ENCODE measurements around the gene ANK3.

Gene ANK3

GRCh38 chr10:60138842-60139241 is 250.8 kb downstream of the ANK3 start:
- no peak for DNase-seq (ENCODE audit: low spot score)

DNA sequence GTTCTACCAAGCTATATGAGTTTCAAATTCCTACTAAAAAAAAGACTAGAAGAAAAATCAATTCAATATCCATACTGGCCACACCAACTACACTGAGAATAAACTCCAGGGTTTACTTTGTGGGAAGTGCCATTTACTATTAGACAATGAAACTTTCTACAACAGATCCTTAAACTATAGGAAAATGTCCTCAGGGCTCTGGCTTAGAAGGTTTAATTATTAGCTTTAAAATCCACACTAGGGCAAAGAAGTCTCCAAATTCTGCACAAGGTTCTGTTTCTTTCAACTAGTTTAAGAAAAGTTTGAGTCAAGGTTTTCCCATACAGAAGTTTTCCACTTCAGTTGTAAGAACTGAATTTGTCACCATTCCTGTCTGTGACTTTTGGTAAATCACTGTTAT is 251.6 kb downstream of the ANK3 start:
- DNase-seq (ENCODE audit: low spot score): no peak

- DNase-seq (ENCODE audit: low spot score): no peak
Measured at GRCh38 chr10:60137292-60137992, 252.2 kb downstream of the ANK3 start.

- no peak for DNase-seq (ENCODE audit: low spot score)
Measured at GRCh38 chr10:60135020-60135419, 254.7 kb downstream of the ANK3 start.

GRCh38 chr10:60134548-60134947 is 255.1 kb downstream of the ANK3 start:
- DNase-seq (ENCODE audit: low spot score): no peak

- no peak for DNase-seq (ENCODE audit: low spot score)
Measured at GRCh38 chr10:60130130-60130579, 259.5 kb downstream of the ANK3 start.

- no peak for DNase-seq (ENCODE audit: low spot score)
Measured at GRCh38 chr10:60125895-60126294, 263.8 kb downstream of the ANK3 start.

- no peak for DNase-seq (ENCODE audit: low spot score)
Measured at GRCh38 chr10:60124536-60124935, 265.1 kb downstream of the ANK3 start.

GRCh38 chr10:60123668-60124067 is 266.0 kb downstream of the ANK3 start:
- DNase-seq (ENCODE audit: low spot score): no peak

DNA sequence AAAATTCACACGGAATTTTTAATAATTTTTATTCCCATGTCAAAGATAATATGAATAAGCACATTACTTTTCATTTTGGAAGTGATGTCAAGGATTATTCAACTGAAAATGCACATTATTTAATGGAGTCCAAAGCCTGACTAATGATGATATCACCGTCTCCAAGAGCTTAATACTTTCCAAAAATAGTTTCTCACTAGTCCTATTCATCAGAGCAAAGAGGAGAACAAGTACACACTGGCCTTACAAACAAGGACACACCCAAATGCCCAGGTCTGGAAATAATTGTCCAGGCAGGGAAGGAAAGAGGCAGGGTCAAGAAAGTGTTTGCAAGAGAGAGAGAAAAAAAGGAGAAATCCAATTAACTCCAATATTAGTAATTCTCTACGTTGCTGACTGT is 266.5 kb downstream of the ANK3 start:
- no peak for DNase-seq (ENCODE audit: low spot score)

DNA sequence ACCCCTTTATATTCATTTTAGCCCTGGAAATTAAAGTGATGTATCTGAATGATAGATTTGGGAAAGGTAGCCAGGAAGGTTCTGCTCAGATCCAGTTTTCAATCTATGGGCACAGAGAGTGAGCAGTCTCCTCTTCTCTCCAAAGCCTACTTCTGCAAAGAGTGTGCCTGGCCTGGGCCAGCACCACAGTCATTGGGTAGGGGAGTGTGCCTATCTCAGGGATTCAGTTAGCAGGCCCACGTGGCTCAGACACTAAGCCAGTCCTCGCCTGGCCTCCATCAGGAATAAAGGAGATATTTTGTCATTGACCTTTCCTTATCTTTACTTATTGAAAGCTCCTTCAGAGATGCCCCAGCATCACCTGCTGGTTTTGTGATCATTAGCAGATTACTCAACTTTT is 267.5 kb downstream of the ANK3 start:
- no peak for DNase-seq (ENCODE audit: low spot score)

- peak; percentile 19 for DNase-seq (ENCODE audit: low spot score)
Measured at GRCh38 chr10:60114765-60115586, 274.7 kb downstream of the ANK3 start.

- no peak for DNase-seq (ENCODE audit: low spot score)
Measured at GRCh38 chr10:60110739-60111138, 278.9 kb downstream of the ANK3 start.

DNA sequence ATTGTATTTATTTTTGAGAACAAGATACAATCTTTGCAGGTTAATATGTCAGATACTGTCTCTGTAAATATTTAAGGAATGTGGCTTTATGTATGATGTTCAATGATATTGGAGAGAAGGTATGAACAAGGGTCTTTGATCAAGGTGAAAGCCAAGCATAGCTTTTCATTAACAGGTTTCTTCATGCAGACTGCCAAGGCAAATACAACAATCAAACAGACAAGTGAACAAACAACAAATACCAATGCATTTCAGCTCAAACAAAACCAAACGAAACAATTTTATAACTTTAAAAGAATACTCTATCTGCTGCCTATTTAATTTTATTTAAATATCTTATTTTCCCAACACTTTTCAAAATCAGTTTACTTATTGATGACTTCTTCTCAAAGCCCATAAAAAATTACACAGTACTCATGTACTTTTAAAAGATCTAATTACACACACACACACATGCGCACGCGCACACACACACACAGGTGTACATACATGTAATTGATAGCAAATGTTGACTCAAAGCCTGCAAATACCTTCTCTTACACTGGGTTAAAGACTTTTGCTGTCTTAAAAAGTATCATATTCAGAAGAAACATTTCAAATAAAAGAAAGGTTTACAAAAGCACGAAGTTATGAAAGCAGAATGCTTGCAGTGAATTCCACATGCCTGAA is 282.2 kb downstream of the ANK3 start:
- no peak for DNase-seq (ENCODE audit: low spot score)

DNA sequence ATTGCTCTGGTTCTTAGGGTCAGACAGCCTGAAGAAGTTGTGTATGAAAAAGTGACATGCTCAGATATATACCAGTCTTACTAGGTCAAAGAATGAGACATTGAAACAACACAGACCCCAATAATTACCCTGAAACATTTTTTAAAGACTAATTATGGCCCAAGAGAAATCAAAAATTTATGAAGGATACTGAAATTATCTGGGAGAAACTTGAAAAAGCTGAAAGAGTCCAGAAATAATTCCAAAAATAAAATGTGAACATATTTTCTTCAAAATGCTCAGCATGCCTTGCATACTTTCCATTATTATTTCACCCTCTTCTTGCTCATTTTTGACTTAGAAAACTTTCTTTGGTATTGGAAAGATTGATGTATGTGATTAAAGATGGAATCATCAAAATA is 284.4 kb downstream of the ANK3 start:
- DNase-seq (ENCODE audit: low spot score): no peak

- DNase-seq (ENCODE audit: low spot score): no peak
Measured at GRCh38 chr10:60101821-60102220, 287.9 kb downstream of the ANK3 start.

- DNase-seq (ENCODE audit: low spot score): peak; percentile 48
Measured at GRCh38 chr10:60099998-60100747, 289.5 kb downstream of the ANK3 start.

- DNase-seq (ENCODE audit: low spot score): no peak
Measured at GRCh38 chr10:60098677-60099601, 290.7 kb downstream of the ANK3 start.

- DNase-seq (ENCODE audit: low spot score): no peak
Measured at GRCh38 chr10:60096761-60097513, 292.7 kb downstream of the ANK3 start.

DNA sequence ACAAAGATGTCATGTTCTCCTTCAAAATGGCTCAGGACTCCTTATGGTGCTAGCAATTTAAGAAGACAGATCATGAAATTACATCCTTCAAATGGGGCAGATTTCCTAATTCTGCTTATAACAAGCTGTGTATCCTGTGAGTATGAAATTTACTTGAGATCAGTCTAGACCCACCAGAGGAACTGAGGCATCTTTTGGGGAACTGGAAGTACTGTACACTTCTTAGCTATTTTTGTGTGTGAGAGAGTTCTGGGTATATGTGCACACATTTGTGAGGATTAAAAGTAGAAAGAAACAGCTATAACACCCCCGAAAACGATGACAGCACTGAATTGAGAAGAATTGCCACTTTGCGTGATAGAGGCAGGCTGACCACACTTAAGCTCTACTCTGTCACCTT is 296.4 kb downstream of the ANK3 start:
- no peak for DNase-seq (ENCODE audit: low spot score)

Data from CD4-positive, alpha-beta T cell treated with Interleukin-2 at 100 ng/mL for 4 hours (primary cell).